ENCODE measurements around the gene DLG2. TPM values are rescaled to one million over a fixed set of nuclear protein-coding genes. Genes with fewer than 3 reads are reported as not detected.

The DLG2 gene
- total and polyA plus RNA-seq, 2 donors (not counting 3 experiments of a cell fraction or from before 2014, with no cell fraction given) = 0.15 to 1.1 TPM

- ChIA-PET POLR2A (no interaction called here), CTCF (no interaction called here)
- Histone ChIP-seq H3K9me1 (replicated peaks; ENCODE audit: control insufficient read depth, extremely low read depth, insufficient read depth, low read length) (no peaks in the 10 kb centered on the region), H3K4me1 (ENCODE audit: control insufficient read depth, extremely low read depth, insufficient read depth, low read length) (no peaks in the 10 kb centered on the region), H3K27ac (ENCODE audit: insufficient read depth, low read depth, low read length) (no peak overlapping the region), H3K9ac (replicated peaks; ENCODE audit: extremely low read depth, insufficient read depth, low read length) (no peak overlapping the region), H3K9me3 (replicated peaks; ENCODE audit: control insufficient read depth, insufficient read depth, low read length) (no peaks in the 10 kb centered on the region), H3K4me3 (replicated peaks in 1 of 3; ENCODE audit: insufficient read depth in 1 of 3, low read depth in 1 of 3, low read length in 3 of 3) (no peak overlapping the region), H4K20me1 (replicated peaks; ENCODE audit: control insufficient read depth, extremely low read depth, insufficient read depth, low read length) (no peaks in the 10 kb centered on the region), H2AFZ (ENCODE audit: low read depth, low read length) (no peak overlapping the region), H3K36me3 (ENCODE audit: control insufficient read depth in 2 of 2, extremely low read depth in 1 of 2, insufficient read depth in 2 of 2, low read length in 2 of 2) (no peaks in the 10 kb centered on the region), H3K79me2 (ENCODE audit: control insufficient read depth, insufficient read depth, low read length) (no peaks in the 10 kb centered on the region), H3K4me2 (ENCODE audit: insufficient read depth, low read length) (no peak overlapping the region), H3K27me3 (ENCODE audit: control insufficient read depth in 2 of 2, insufficient read depth in 2 of 2, low read length in 2 of 2) (no peaks in the 10 kb centered on the region)
- dilution Hi-C loops (cut with MboI; ENCODE audit: extremely low pct_ligation_motif_present, low sequenced_read_pairs) (no loop called here), intact Hi-C loops (cut with micrococcal nuclease) (no loop called here)
- FAIRE-seq (no peak), DNase-seq (ENCODE audit: low read depth, low spot score) (no peak)
- TF ChIP-seq JUN (IDR thresholded peaks at IDR 0.05; ENCODE audit: borderline replicate concordance, insufficient read depth, insufficient read length, low read depth) = no peak
- no peak for TF ChIP-seq POLR2AphosphoS5 (IDR thresholded peaks at IDR 0.05; ENCODE audit: insufficient read depth, low read depth, low read length)
- no peak for TF ChIP-seq MAX (IDR thresholded peaks at IDR 0.05; ENCODE audit: insufficient read depth, insufficient read length)
- no peak for TF ChIP-seq POLR2A (IDR thresholded peaks at IDR 0.05; ENCODE audit: low read depth, low read length)
- no peak for TF ChIP-seq EZH2 (IDR thresholded peaks at IDR 0.05; ENCODE audit: borderline replicate concordance, low read depth, low read length, severe bottlenecking)
- no peak for TF ChIP-seq GATA2 (IDR thresholded peaks at IDR 0.05; ENCODE audit: insufficient read depth, insufficient read length, low read depth, low read length)
- TF ChIP-seq FOS (IDR thresholded peaks at IDR 0.05; ENCODE audit: borderline replicate concordance, insufficient read depth, low read length) = no peak
- no peak for TF ChIP-seq MYC (IDR thresholded peaks at IDR 0.05; ENCODE audit: low read depth, low read length)
- no peak for TF ChIP-seq CTCF (IDR thresholded peaks at IDR 0.05; ENCODE audit: extremely low read depth in 1 of 2, insufficient read depth in 1 of 2, low read depth in 1 of 2, low read length in 2 of 2)
- BruUV-seq (replicated peaks) = no TSS peak
These were observed 2086.4 kb downstream of the DLG2 start for GRCh38 chr11:83540728-83541127.
